Body of pancreas (tissue), 4 donors: ENCODE data around the gene CACTIN. TPM values are rescaled to one million over a fixed set of nuclear protein-coding genes. Genes with fewer than 3 reads are reported as not detected.
A peak's percentile ranks its signal among the peaks of the same experiment; 100 is the strongest.

Experiments
- ATAC-seq: fragments of 150-250 bp; one replicate; pipeline ENCODE4 v1.9.1; 2016
- DNase-seq, 4 donors: peaks; one replicate each; pipeline ENCODE4 v3.0.0-alpha.2; 2019
- H3K27ac ChIP-seq, 4 donors: fragments of 200-600 bp; sonication (generic); 1 replicate in 3 of 4; 2 replicates in 1 of 4; pipeline versions ENCODE4 v1.5.1 to v1.6.1; 2016 to 2019; ENCODE audit warnings: mild to moderate bottlenecking in 1 of 4, mixed read lengths in 1 of 4, moderate library complexity in 1 of 4
- H3K27me3 ChIP-seq, 2 donors: fragments of 200-600 bp; sonication (generic); one replicate each; pipeline ENCODE4 v1.6.0; 2016; ENCODE audit warnings: mild to moderate bottlenecking in 1 of 2
- H3K36me3 ChIP-seq, 2 donors: fragments of 200-600 bp; sonication (generic); replicated peaks in 1 of 2; 2 replicates each; pipeline ENCODE4 v1.5.1; 2016; ENCODE audit warnings: low read depth in 2 of 2; ENCODE audit not compliant: insufficient read depth in 1 of 2
- H3K4me1 ChIP-seq: fragments of 200-600 bp; sonication (generic); one replicate; pipeline ENCODE4 v1.6.0; 2016
- H3K4me3 ChIP-seq, 2 donors: fragments of 200-600 bp; sonication (generic); 1 replicate in 1 of 2; 2 replicates in 1 of 2; pipeline ENCODE4 v1.5.1; 2016 to 2019
- H3K9me3 ChIP-seq, 3 donors: fragments of 200-600 bp; sonication (generic); 1 replicate in 2 of 3; 2 replicates in 1 of 3; pipeline ENCODE4 v1.5.1; 2016
- CTCF ChIP-seq, 7 experiments: fragments of 450-650 bp in 4 of 7; fragments of 200-600 bp in 3 of 7; sonication (generic) in 3 of 7; IDR thresholded peaks; one replicate each; pipeline ENCODE4 v1.5.1; 2016 to 2019; ENCODE audit warnings: antibody characterized with exemption in 7 of 7
- POLR2A ChIP-seq, 3 donors: fragments of 450-650 bp; IDR thresholded peaks; one replicate each; pipeline ENCODE4 v1.6.1; 2016; ENCODE audit warnings: antibody characterized with exemption in 3 of 3, mild to moderate bottlenecking in 2 of 3
- WGBS, 2 donors: methylation state at CpG; one replicate each; pipeline ENCODE4 v1.1.5; 2017; 5-methylcytosine and 5-hydroxymethylcytosine counted together
- intact Hi-C: fragments of 100-400 bp; cut with DNase I; formaldehyde crosslinking; loops from one replicate; pipeline ENCODE4 v1.15.1; 2023
- total RNA-seq, 2 donors: library from RNA; depleted of rRNA; stranded (reverse); fragments of >200 nt; gene quantifications; one replicate each; pipeline ENCODE4 v1.1.0, GENCODE V29; 2016

The CACTIN gene
- total RNA-seq, 2 donors from 2014 or later: 16.3 to 23.4 TPM

GRCh38 chr19:3608750-3609322, 17.8 kb downstream of the CACTIN start:
- H3K27ac ChIP-seq: peak overlapping the region in 1 of 4 donors; percentile 40

GRCh38 chr19:3608079-3608641, 18.4 kb downstream of the CACTIN start:
- H3K4me3 ChIP-seq: no peak overlapping the region
- H3K4me1 ChIP-seq: peaks cover 23% of the 10 kb centered on the region
- DNase-seq (no peak), ATAC-seq (no peak)
- H3K27ac ChIP-seq: peak overlapping the region in 3 of 4 donors; percentile 10 to 45 (median 40)
- peaks cover 2 to 5% of the 10 kb centered on the region in 2 donors for H3K36me3 ChIP-seq
- no peaks in the 10 kb centered on the region for H3K9me3 ChIP-seq
- H3K27me3 ChIP-seq: no peaks in the 10 kb centered on the region
- WGBS, 2 donors: 43 to 55% methylated on average over 3 of the region's 3 CpGs
- intact Hi-C loops: no loop called here
- TF ChIP-seq POLR2A (IDR thresholded peaks at IDR 0.05) (no peak), CTCF (IDR thresholded peaks at IDR 0.05) (no peak)

More at GRCh38 chr19:3608750-3609322, 17.8 kb downstream of the CACTIN start:
- no peak for ATAC-seq
- WGBS, 2 donors: 43% methylated on average over 21 of the region's 21 CpGs; no CpG with 5 or more reads in 1 of the 2 donors
- H3K4me3 ChIP-seq: no peak overlapping the region
- H3K27me3 ChIP-seq: no peaks in the 10 kb centered on the region
- TF ChIP-seq CTCF (IDR thresholded peaks at IDR 0.05): no peak
- TF ChIP-seq POLR2A (IDR thresholded peaks at IDR 0.05): no peak
- H3K9me3 ChIP-seq: no peaks in the 10 kb centered on the region
- peaks cover 2 to 5% of the 10 kb centered on the region in 2 donors for H3K36me3 ChIP-seq
- DNase-seq: no peak
- intact Hi-C loops: no loop called here
- peaks cover 16% of the 10 kb centered on the region for H3K4me1 ChIP-seq

DNA sequence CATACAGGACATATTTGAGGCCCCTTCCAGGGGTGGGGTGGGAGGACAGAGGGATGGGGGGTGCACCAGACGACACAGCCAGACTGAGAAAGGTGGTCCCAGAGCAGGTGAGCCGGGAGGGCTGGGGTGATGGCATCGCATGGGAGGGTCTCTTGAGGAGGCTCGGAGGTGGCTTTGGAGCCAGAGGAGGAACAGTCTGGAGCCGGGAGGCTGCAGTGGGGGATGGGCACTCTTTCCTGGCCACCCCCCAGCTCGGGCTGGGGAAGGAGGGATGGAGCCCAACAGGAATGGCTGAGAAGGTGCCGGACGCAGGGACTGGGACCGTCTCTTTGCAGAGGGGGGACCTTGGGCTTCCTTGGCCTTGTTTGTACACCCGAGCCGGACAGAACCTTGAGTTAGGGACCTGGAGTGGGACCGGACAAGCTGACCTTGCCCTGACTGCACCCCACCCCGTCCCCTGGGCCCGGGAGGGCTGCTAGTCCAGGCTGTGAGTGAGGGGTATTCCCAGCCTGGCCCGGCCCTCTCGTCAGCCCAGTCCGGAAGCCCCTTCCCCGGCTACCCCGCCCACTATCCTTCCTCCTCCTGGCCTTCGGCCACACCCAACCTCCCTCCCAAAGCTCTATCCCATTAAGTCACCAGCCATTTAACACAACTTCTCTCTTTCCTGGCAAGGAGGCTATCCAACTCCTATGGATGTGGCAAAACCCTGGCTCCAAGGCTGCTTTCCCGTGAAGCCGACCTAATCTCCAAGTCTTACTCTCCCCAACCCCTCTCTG, 19.1 kb downstream of the CACTIN start:
- no peaks in the 10 kb centered on the region for H3K9me3 ChIP-seq
- ATAC-seq (peak; percentile 5), DNase-seq (no peak)
- no peaks in the 10 kb centered on the region for H3K27me3 ChIP-seq
- WGBS, 2 donors: 37 to 46% methylated on average over 17 to 22 of the region's 22 CpGs
- intact Hi-C loops: no loop called here
- H3K4me3 ChIP-seq: no peak overlapping the region
- peak overlapping the region in 3 of 4 donors; percentile 28 to 45 (median 40) for H3K27ac ChIP-seq
- H3K36me3 ChIP-seq: peaks cover 2 to 5% of the 10 kb centered on the region in 2 donors
- TF ChIP-seq CTCF (IDR thresholded peaks at IDR 0.05): no peak
- TF ChIP-seq POLR2A (IDR thresholded peaks at IDR 0.05): no peak
- peaks cover 26% of the 10 kb centered on the region for H3K4me1 ChIP-seq

DNA sequence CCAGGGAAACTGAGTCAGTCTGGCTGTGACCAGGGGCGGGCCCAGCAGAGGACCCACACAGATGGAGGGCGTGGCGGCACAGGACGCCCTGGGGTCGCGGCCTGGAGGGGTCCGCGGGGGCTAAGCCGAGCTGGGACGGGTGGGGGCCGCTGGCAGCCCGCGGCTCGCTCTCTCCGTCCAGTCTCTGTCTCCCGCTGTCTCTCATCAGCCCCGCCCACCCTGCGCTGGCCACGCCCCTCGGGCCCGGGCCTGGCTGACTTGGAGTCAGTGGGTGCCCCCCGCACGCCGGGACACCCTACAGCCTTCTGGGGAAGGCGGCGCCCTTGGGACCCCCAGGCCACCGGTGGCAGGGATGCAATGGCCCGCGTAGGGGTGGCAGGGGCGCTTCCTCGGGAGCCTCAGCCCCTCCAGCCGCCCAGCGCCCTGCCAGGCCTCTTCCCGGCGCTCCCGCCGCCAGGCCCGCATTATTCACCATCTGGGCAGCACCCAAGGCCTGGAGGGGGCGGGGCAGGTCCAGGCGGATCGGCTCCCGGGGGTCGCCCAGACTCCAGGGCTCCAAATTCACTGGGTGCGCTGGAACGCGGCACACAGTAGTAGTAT, 19.8 kb downstream of the CACTIN start, which contains the start of gene TBXA2R:
Gene TBXA2R, minus strand, starts transcription at position 186 of the 600 bp plus-strand sequence. CDS start 6,241 bp downstream, outside the sequence.
- H3K27me3 ChIP-seq: no peaks in the 10 kb centered on the region
- intact Hi-C loops: no loop called here
- DNase-seq (peak; percentile 45 to 62 (median 50)), ATAC-seq (peak; percentile 15)
- 0 to 6% methylated on average over 1 to 37 of the region's 46 CpGs for WGBS, 2 donors
- H3K4me1 ChIP-seq: peaks cover 26% of the 10 kb centered on the region
- peaks cover 2 to 4% of the 10 kb centered on the region in 2 donors for H3K36me3 ChIP-seq
- H3K4me3 ChIP-seq: no peak within 1 kb of the TSS
- no peaks in the 10 kb centered on the region for H3K9me3 ChIP-seq
- H3K27ac ChIP-seq: peak within 1 kb of the TSS in 3 of 4 donors; percentile 16 to 40 (median 28)
- no peak for TF ChIP-seq POLR2A (IDR thresholded peaks at IDR 0.05)
- TF ChIP-seq CTCF (IDR thresholded peaks at IDR 0.05): no peak
